Cardiac fibroblast (primary cell): ENCODE results near the gene THSD7B.

Source experiments
- DNase-seq, 2 donors: peaks; one replicate each; pipeline versions ENCODE4 v3.0.0 to v3.0.0-alpha.2; 2010; ENCODE audit warnings: low read depth in 2 of 2
- H3K4me3 ChIP-seq, 2 donors: replicated peaks in 1 of 2; 1 replicate in 1 of 2; 2 replicates in 1 of 2; pipeline ENCODE4 v1.5.1; 2011; ENCODE audit warnings: low read depth in 2 of 2, low read length in 2 of 2, mild to moderate bottlenecking in 2 of 2, moderate library complexity in 1 of 2
- TF ChIP-seq, protein P1 (sequence below): IDR thresholded peaks from one replicate; pipeline ENCODE4 v1.5.1; 2011; ENCODE audit warnings: low read depth, mild to moderate bottlenecking, low read length, inconsistent platforms

THSD7B gene

GRCh38 chr2:137165968-137166367 lies 400.6 kb downstream of the THSD7B start:
- no peak for DNase-seq
- H3K4me3 ChIP-seq = no peak overlapping the region
- TF ChIP-seq, protein P1, sequence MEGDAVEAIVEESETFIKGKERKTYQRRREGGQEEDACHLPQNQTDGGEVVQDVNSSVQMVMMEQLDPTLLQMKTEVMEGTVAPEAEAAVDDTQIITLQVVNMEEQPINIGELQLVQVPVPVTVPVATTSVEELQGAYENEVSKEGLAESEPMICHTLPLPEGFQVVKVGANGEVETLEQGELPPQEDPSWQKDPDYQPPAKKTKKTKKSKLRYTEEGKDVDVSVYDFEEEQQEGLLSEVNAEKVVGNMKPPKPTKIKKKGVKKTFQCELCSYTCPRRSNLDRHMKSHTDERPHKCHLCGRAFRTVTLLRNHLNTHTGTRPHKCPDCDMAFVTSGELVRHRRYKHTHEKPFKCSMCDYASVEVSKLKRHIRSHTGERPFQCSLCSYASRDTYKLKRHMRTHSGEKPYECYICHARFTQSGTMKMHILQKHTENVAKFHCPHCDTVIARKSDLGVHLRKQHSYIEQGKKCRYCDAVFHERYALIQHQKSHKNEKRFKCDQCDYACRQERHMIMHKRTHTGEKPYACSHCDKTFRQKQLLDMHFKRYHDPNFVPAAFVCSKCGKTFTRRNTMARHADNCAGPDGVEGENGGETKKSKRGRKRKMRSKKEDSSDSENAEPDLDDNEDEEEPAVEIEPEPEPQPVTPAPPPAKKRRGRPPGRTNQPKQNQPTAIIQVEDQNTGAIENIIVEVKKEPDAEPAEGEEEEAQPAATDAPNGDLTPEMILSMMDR = no peak

GRCh38 chr2:137167651-137168050 lies 402.3 kb downstream of the THSD7B start:
- no peak overlapping the region for H3K4me3 ChIP-seq
- TF ChIP-seq, protein P1 = no peak
- no peak for DNase-seq

- TF ChIP-seq, protein P1 = no peak
- H3K4me3 ChIP-seq = no peak overlapping the region
- DNase-seq = peak in 1 of 2 donors; percentile 45
Measured at GRCh38 chr2:137168552-137168951, 403.2 kb downstream of the THSD7B start.

GRCh38 chr2:137172162-137172561 lies 406.8 kb downstream of the THSD7B start:
- TF ChIP-seq, protein P1 = no peak
- no peak for DNase-seq
- H3K4me3 ChIP-seq = no peak overlapping the region

DNA sequence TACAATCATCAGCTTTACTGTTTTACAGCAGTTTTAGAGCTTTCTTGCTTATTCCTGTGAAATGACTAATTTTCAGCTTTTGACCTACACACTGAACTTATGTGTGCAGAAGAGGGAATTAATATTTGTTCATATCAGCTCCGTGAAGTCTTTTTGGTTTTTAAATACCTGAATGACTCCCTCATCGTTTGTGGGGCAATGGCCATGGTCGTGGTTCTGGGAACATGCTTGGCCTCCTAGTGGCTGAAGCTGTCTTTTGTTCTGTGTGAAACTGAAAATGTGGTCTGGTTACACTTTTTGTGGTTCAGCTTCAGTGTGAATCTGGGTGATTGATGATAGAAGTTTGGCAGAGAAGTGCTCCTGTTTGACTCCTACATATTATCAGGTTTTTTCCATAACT lies 408.1 kb downstream of the THSD7B start:
- TF ChIP-seq, protein P1 = peak; percentile 51
- no peak overlapping the region for H3K4me3 ChIP-seq
- peak; percentile 47 to 73 for DNase-seq

GRCh38 chr2:137175246-137175645 lies 409.9 kb downstream of the THSD7B start:
- DNase-seq = no peak
- TF ChIP-seq, protein P1 = no peak
- H3K4me3 ChIP-seq = no peak overlapping the region

- peak; percentile 31 to 74 for DNase-seq
- no peak overlapping the region for H3K4me3 ChIP-seq
- TF ChIP-seq, protein P1 = no peak
Measured at GRCh38 chr2:137178951-137179377, 413.6 kb downstream of the THSD7B start.
